Muscle layer of colon (tissue), 2 donors: ENCODE results near the gene PLIN3.
A peak's percentile ranks its signal among the peaks of the same experiment; 100 is the strongest.
"Not testable (repeated sequence)": the region's sequence is repeated elsewhere in the genome, so short reads cannot be mapped to it uniquely, and the experiment has no call there.

Experiments
- H3K27ac ChIP-seq: one replicate; pipeline ENCODE4 v1.7.0; 2013; ENCODE audit warnings: low read depth, mild to moderate bottlenecking, low read length, moderate library complexity
- H3K27me3 ChIP-seq, 2 donors: one replicate each; pipeline ENCODE4 v1.7.0; 2013; ENCODE audit warnings: low read length in 2 of 2, mild to moderate bottlenecking in 2 of 2; ENCODE audit not compliant: insufficient read depth in 2 of 2, control insufficient read depth in 1 of 2
- H3K36me3 ChIP-seq: one replicate; pipeline ENCODE4 v1.7.0; 2013; ENCODE audit warnings: mild to moderate bottlenecking, low read length; ENCODE audit not compliant: insufficient read depth
- H3K4me1 ChIP-seq: one replicate; pipeline ENCODE4 v1.7.0; 2013; ENCODE audit warnings: mild to moderate bottlenecking, low read length; ENCODE audit not compliant: insufficient read depth
- H3K4me3 ChIP-seq, 2 donors: one replicate each; pipeline ENCODE4 v1.7.0; 2013; ENCODE audit warnings: low read length in 2 of 2, low read depth in 1 of 2, mild to moderate bottlenecking in 1 of 2, moderate library complexity in 1 of 2
- H3K9ac ChIP-seq: one replicate; pipeline ENCODE4 v1.7.0; 2013; ENCODE audit warnings: low read length
- H3K9me3 ChIP-seq: one replicate; pipeline ENCODE4 v1.7.0; 2013; ENCODE audit warnings: mild to moderate bottlenecking, low read length
- donor health status: abdominal sarcoma.
- donor health status: Adenocarcinoma of cecum.

The PLIN3 gene

GRCh38 chr19:4884993-4885392, 17.5 kb upstream of the PLIN3 start:
- not testable (repeated sequence) for H3K27ac ChIP-seq, H3K9ac ChIP-seq, H3K4me1 ChIP-seq, H3K9me3 ChIP-seq, H3K4me3 ChIP-seq, H3K36me3 ChIP-seq, H3K27me3 ChIP-seq

GRCh38 chr19:4882874-4883273, 15.4 kb upstream of the PLIN3 start:
- not testable (repeated sequence) for H3K27me3 ChIP-seq, H3K27ac ChIP-seq, H3K4me3 ChIP-seq, H3K4me1 ChIP-seq, H3K9ac ChIP-seq, H3K9me3 ChIP-seq, H3K36me3 ChIP-seq

GRCh38 chr19:4879041-4879440, 11.6 kb upstream of the PLIN3 start:
- H3K27me3 ChIP-seq: no peaks in the 10 kb centered on the region
- H3K9ac ChIP-seq: no peak overlapping the region
- no peaks in the 10 kb centered on the region for H3K36me3 ChIP-seq
- no peaks in the 10 kb centered on the region for H3K9me3 ChIP-seq
- no peak overlapping the region for H3K27ac ChIP-seq
- peak overlapping the region in 1 of 2 donors; percentile 18 for H3K4me3 ChIP-seq
- H3K4me1 ChIP-seq: peaks cover 13% of the 10 kb centered on the region

- H3K9me3 ChIP-seq: no peaks in the 10 kb centered on the region
- peak overlapping the region in 1 of 2 donors; percentile 18 for H3K4me3 ChIP-seq
- no peak overlapping the region for H3K9ac ChIP-seq
- H3K4me1 ChIP-seq: peaks cover 13% of the 10 kb centered on the region
- H3K27ac ChIP-seq: no peak overlapping the region
- H3K27me3 ChIP-seq: no peaks in the 10 kb centered on the region
- no peaks in the 10 kb centered on the region for H3K36me3 ChIP-seq
Observed at GRCh38 chr19:4878491-4878968, 11.1 kb upstream of the PLIN3 start.

GRCh38 chr19:4877753-4878490, 10.5 kb upstream of the PLIN3 start:
- no peaks in the 10 kb centered on the region for H3K36me3 ChIP-seq
- H3K27me3 ChIP-seq: no peaks in the 10 kb centered on the region
- H3K9me3 ChIP-seq: no peaks in the 10 kb centered on the region
- H3K4me3 ChIP-seq: no peak overlapping the region
- no peak overlapping the region for H3K9ac ChIP-seq
- peak overlapping the region; percentile 60 for H3K27ac ChIP-seq
- H3K4me1 ChIP-seq: peaks cover 13% of the 10 kb centered on the region

- no peak overlapping the region for H3K4me3 ChIP-seq
- no peak overlapping the region for H3K27ac ChIP-seq
- H3K4me1 ChIP-seq: peaks cover 13% of the 10 kb centered on the region
- no peak overlapping the region for H3K9ac ChIP-seq
- no peaks in the 10 kb centered on the region for H3K9me3 ChIP-seq
- H3K36me3 ChIP-seq: no peaks in the 10 kb centered on the region
- no peaks in the 10 kb centered on the region for H3K27me3 ChIP-seq
Observed at GRCh38 chr19:4873930-4874329, 6.5 kb upstream of the PLIN3 start.

GRCh38 chr19:4871711-4872110, 4.2 kb upstream of the PLIN3 start:
- Histone ChIP-seq H3K4me1 (peaks cover 6% of the 10 kb centered on the region), H3K27me3 (no peaks in the 10 kb centered on the region), H3K27ac (no peak overlapping the region), H3K4me3 (no peak overlapping the region), H3K9me3 (no peaks in the 10 kb centered on the region), H3K36me3 (no peaks in the 10 kb centered on the region), H3K9ac (no peak overlapping the region)

GRCh38 chr19:4870025-4870700, 2.7 kb upstream of the PLIN3 start:
- no peak overlapping the region for H3K4me3 ChIP-seq
- H3K9ac ChIP-seq: no peak overlapping the region
- no peaks in the 10 kb centered on the region for H3K27me3 ChIP-seq
- H3K4me1 ChIP-seq: peaks cover 12% of the 10 kb centered on the region
- H3K9me3 ChIP-seq: no peaks in the 10 kb centered on the region
- no peak overlapping the region for H3K27ac ChIP-seq
- no peaks in the 10 kb centered on the region for H3K36me3 ChIP-seq

- no peaks in the 10 kb centered on the region for H3K9me3 ChIP-seq
- no peak overlapping the region for H3K4me3 ChIP-seq
- H3K27ac ChIP-seq: no peak overlapping the region
- H3K9ac ChIP-seq: no peak overlapping the region
- peaks cover 12% of the 10 kb centered on the region for H3K4me1 ChIP-seq
- no peaks in the 10 kb centered on the region for H3K36me3 ChIP-seq
- no peaks in the 10 kb centered on the region for H3K27me3 ChIP-seq
Observed at GRCh38 chr19:4868286-4868834, 893 bp upstream of the PLIN3 start.

DNA sequence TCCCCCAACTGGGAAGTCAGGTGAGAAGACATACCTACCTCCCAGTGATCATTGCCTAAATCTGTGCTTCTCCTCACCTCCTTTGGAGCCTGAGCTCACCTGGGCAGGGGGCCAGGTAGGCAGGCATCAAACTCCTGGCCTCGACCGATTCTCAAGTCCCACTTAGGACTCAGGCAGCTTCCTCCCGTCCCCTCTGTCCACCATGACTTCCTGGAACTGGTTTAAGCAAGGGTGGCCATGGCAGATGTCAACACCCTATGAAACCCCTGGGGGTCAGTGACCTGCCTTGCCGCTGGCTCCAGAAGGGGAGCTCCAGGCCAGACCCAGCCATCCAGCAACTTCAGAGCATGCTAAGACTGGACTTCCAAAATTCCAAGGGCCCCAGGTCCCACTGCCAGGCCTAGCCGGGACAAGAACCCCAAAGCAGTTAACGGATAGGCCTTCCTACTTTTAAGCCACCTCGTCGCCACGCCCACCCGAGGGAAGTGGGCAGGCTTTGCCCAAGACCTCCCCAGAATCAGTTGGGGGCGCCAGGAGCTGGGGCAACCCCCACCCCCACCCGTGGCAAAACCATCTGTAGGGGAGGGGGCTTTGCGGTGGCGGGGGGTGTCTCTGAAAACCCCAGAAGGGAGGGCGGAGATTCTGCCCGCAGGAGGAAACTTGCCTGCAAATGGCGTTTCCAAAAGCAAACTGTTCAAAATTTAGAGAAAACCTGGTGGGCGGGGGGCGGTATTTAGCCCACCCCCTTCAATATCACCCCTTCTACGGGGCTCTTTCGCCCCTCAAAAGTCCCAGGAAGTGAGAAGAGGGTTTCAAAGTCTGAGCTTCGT, 657 bp downstream of the PLIN3 start:
- Histone ChIP-seq H3K4me3 (peak overlapping the region; percentile 81 to 87), H3K4me1 (peaks cover 12% of the 10 kb centered on the region), H3K36me3 (no peaks in the 10 kb centered on the region), H3K27ac (peak overlapping the region; percentile 75), H3K9me3 (no peaks in the 10 kb centered on the region), H3K9ac (peak overlapping the region; percentile 86), H3K27me3 (no peaks in the 10 kb centered on the region)

- no peaks in the 10 kb centered on the region for H3K9me3 ChIP-seq
- H3K4me3 ChIP-seq: no peak overlapping the region
- H3K27me3 ChIP-seq: no peaks in the 10 kb centered on the region
- H3K4me1 ChIP-seq: peaks cover under 1% of the 10 kb centered on the region
- H3K27ac ChIP-seq: no peak overlapping the region
- H3K36me3 ChIP-seq: peaks cover 14% of the 10 kb centered on the region
- no peak overlapping the region for H3K9ac ChIP-seq
Observed at GRCh38 chr19:4861147-4861546, 6.3 kb downstream of the PLIN3 start.
